Activated naive CD4-positive, alpha-beta T cell (primary cell): ENCODE measurements around the gene CXCL3.
"Not testable (repeated sequence)": the region's sequence is repeated elsewhere in the genome, so short reads cannot be mapped to it uniquely, and the experiment has no call there.

Source experiments
- DNase-seq, 4 experiments: peaks; one replicate each; lab custom pipeline; 2025; lab: John Stamatoyannopoulos, UW

CXCL3 gene

GRCh38 chr4:74038425-74039314 lies at the start of gene CXCL3:
TSS of gene CXCL3 (minus strand) at chr4:74038689. CDS start at chr4:74038611, 78 bp downstream.
- peak in 1 of 4 experiments; percentile 4 for DNase-seq

DNA sequence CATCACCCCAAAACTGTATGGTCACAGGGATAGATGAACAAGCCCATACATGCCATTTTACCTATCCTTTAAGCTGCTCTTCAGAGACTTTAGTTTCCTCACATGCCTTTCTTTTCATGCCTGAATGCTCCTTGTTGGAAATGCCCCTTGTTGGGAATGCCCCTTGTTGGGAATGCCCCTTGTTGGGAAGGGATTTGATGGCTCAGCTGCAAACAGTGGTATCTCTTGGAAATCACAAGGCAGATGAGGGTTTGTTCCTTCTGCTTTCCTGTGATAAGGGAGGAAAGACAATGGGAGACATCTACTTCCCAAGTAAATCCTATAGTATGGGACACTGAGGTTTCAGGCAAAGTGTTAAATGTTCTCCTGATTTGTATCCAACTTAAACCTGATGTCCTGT lies 49.0 kb upstream of the CXCL3 start:
- no peak for DNase-seq

DNA sequence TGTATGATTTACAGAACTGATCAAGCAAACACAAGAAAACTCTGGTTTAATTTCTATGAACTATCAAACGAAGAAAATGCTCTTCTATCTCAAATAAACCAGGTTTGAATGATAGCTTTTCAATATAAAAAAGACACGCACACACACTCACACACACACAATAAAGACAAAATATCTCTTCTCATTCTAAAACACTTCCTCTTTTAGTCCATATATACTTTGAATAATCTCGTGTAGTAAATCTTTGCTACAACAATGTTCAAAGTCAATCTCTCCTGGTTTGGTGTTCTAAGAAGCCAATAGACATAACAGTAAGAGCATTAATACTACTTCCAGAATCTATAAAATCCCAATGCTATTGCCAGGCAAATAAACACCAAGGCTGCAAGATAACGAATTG lies 47.2 kb upstream of the CXCL3 start:
- no peak for DNase-seq

DNA sequence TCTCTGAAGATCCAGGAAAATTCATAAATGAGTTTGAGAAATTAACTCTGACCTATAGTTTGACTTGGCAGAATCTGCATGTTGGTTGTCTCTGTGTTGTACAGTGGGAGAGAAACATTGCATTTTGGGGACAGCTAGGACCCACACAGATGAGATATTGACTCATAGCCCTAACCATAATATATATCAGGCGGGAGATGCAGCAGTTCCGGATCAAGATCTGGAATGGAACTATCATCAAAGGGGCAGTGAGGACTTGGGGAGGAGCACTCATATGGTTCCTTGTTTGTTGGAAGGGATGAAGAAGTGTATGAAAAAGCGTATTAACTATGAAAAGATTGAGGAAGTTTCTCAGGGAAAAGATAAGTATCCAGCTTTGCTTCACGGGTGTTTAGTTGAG lies 46.5 kb upstream of the CXCL3 start:
- DNase-seq: no peak

- DNase-seq: no peak
These were observed 45.1 kb upstream of the CXCL3 start for GRCh38 chr4:74083546-74083945.

DNA sequence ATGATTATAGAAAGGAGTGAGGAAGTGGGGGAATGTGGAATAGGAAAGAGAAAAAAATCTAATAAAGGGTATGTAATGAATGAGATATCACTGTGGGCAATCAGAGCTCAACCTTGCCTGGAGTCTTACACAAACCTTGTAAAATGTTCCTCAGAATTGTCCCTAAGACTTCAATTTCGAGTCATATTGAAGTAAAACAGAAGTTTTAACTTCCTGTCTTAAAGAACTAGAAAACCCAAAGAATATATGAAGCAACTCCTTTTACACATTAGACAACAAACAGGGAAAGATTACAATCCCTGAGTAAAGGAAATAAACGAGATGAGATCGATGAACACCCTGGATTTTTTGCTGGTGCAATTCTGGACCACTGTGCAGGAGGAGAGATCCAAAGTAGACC lies 42.5 kb upstream of the CXCL3 start:
- no peak for DNase-seq

DNA sequence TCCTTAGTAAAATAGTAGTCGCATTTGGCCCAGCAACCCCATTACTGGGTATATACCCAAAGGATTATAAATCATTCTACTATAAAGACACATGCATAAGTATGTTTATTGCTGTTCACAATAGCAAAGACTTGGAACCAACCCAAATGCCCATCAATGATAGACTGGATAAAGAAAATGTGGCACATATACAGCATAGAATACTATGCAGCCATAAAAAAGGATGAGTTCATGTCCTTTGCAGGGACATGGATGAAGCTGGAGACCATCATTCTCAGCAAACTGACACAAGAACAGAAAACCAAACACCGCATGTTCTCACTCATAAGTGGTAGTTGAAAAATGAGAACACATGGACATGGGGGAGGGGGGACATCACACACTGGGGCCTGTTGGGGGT lies 41.9 kb upstream of the CXCL3 start:
- DNase-seq: not testable (repeated sequence)

- DNase-seq: not testable (repeated sequence)
These were observed 40.5 kb upstream of the CXCL3 start for GRCh38 chr4:74079024-74079423.

GRCh38 chr4:74073358-74073757 lies 34.9 kb upstream of the CXCL3 start:
- no peak for DNase-seq

GRCh38 chr4:74072739-74073138 lies 34.2 kb upstream of the CXCL3 start:
- DNase-seq: no peak

DNA sequence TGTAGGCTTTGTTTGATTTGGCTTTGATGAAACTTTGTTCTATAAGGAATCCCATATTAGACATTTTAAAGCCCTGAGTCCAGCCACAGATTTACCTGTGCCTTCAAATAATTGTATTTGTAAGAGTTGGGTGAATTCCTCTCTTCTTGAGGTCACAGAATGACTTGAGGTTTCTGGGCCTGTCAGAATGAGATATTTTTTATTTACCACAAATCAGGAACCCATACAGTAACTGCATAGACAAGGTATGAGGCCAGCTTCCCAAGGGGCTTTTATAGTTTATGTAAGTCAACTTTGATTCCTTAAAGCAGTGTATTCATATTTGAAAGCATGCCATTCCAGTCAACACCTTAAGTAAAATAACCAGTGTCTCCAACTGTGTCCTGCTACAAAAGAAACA lies 29.1 kb upstream of the CXCL3 start:
- no peak for DNase-seq

DNA sequence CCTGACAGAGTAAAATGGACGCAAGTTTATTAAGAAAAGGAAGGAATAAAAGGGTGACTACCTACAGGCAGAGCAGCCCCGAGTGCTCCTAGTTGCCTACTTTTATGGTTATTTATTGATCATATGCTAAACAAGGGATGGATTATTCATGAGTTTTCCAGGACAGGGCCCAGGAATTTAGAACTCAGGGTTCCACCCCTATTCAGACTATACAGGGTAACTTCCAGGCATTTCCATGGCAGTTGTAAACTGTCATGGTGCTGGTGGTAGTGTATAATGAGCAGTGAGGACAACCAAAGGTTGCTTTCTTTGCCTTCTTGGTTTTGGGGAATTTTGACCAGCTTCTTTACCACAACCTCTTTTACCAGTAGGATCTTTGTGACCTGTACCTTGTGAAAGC lies 27.7 kb upstream of the CXCL3 start:
- DNase-seq: no peak

DNA sequence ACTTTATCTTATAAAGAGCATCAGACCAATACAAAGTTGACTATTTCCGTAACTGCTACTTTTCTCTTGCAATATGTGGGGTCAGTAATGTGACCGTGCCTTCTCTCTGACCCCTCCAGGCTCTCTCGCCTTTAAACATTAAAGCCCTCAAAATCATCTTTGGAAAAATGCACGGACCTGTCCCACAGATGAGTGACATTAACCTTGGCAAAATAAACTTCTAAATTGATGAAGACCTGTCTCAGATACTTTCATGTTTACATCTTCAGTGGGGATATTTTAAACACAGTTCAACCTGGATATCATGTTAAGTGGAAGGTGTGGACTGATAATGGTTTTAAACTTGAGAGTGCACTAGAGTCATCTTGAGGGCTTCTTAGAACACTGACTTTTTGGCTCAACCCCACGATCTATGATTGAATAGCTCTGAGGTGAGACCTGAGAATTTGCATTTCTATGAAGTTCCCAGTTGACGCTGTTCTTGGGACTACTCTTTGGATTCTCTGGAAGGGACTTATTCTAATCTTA lies 26.7 kb upstream of the CXCL3 start:
- no peak for DNase-seq

DNA sequence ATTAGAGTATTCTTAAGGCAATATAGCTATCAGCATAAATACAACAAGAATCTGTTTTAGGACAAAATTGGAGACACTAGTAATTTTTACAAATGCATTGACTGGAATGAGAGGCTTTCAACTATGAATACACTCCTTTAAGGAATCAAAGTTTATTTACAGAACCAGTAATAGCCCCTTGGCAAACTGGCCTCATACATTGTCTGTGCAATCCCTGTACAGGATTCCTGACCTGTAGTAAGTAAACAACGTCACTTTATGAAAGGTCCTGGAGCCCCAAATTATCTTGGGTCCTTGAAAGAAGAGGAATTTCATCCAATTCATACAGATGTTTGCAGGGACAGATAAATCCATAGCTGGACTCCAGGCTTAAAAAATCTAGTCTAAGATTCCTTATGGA lies 25.4 kb upstream of the CXCL3 start:
- no peak for DNase-seq

DNA sequence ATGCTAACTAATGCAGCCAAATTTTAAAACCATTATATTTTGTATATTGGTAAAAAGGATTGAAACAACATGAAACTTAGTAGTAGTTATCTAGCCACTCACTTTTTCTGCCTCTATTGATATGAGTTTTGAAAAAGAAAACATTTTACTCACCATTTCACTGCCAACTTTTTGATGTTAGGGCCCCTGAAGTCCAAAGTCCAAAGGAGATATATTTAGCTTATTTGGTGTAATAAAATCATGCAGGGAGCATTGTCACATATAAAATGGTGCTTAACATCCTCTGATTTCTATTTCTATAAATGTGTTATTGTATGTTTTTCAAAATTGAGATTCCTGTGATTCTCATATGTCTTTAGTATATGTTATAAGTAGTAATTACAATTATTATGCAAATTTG lies 24.5 kb upstream of the CXCL3 start:
- no peak for DNase-seq

- DNase-seq: no peak
These were observed 22.9 kb upstream of the CXCL3 start for GRCh38 chr4:74061430-74061829.

GRCh38 chr4:74059161-74059829 lies 20.8 kb upstream of the CXCL3 start:
- no peak for DNase-seq

- DNase-seq: no peak
These were observed 19.7 kb upstream of the CXCL3 start for GRCh38 chr4:74058048-74058651.

GRCh38 chr4:74057588-74057987 lies 19.1 kb upstream of the CXCL3 start:
- DNase-seq: no peak

DNA sequence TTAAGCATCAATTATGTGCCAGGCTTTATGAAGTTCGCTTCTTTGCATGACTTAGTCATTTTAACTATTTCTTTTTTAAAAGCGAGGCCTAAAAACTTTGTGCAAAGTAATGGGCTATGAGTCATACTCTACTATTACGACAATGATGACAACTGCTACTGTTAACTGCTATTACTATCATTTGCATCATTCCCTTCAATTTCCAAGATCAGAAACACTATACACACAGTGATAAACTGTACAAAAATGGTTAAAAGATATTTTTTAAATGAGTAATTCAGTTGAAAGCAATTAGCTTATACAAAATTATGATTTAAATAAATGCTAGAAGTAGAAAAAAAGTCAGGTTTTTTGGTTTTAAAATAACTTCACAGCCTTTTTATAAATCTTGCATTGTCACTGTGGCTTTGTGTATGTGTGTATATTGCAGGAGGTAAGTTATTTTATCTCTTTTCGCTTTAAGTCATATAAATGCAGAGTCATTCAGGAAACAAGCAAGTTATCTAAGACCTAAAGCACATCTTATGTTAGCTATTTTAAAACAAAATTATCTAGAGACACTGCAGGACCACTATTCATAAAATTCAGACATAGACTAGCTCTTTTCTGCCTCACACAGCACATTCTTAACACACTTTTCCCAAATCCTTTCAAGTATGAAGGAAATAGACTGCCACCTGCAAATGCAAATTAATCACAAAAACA lies 18.5 kb upstream of the CXCL3 start:
- no peak for DNase-seq

DNA sequence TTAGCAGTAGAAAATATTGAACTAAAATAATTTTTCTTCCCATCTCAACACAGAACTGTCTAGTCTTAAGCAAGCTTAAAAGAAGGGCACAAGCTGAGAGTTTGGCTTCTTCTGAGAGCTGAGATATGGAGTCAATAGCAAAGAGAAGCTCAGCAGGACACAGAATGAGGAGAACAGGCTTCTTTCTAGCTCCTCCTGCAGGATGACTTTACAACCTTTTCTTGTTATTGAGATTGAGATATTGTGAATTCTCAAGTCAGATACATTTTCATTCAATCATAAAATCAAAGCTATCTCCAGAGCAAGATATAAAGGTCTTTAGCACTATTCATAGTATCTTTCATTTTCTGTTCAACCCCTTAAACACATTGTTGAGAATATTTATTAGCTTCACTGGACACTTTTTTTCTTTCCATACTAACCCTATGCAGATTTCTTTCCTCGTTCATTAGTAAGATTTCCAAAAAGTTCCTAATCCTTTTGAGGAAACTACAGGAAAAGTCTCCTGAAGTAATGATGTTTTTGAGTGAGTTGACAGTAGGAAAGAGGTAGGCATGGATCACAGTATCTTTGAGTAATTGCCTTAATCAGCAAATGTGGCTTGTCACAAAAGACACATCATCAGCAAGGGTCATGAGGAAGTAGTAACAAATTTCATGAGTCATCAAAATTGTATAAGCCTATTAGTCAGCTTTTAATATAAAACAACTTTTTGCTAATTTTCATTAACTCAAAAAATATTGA lies 17.8 kb upstream of the CXCL3 start:
- no peak for DNase-seq
